Neural progenitor cell (in vitro differentiated cells): ENCODE results near the gene SLC43A3.

Experiments used
- CTCF ChIP-seq: fragments of 200-600 bp; sonication (generic); IDR thresholded peaks from 2 replicates; pipeline ENCODE4 v1.5.1; 2017; ENCODE audit warnings: antibody characterized with exemption, mild to moderate bottlenecking
- EZH2 ChIP-seq: fragments of 200-600 bp; sonication (generic); IDR thresholded peaks from 2 replicates; pipeline ENCODE4 v1.6.1; 2017; ENCODE audit warnings: antibody characterized with exemption, mild to moderate bottlenecking, moderate library complexity

GRCh38 chr11:57368106-57368844 is 58.6 kb downstream of the SLC43A3 start:
- no peak for TF ChIP-seq CTCF
- no peak for TF ChIP-seq EZH2
